ENCODE results near the gene PTPN1.

DNA sequence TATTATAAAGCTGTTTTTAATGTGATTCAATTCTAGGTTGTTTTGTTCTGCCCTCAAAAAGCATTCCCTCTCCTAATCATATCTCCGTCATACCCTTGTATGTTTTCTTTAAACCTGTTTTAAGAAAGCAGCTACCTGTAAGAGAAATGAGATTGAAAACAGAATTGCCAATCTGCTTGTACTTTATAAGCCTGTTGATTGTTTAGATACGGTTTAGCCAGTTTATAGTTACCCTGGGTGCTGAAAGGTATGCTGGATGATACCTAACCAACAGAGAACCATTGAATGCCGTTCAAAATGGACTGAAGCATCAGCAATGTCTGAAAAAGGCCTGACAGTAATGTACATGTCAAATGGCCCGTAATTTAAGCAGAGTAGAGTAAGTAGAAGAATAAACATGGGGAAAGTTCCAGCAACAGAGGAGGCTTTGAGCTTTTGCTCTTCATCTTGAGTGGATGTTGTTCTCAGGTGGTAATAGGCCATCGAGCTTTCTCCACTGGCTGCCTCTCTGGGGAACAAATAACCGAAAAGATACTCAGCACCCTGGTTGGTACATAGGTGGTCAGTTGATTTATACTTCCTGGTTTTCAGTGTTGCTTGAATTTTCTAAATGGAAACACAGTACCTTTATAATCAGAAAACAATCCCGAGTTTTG, 27.5 kb downstream of the PTPN1 start:
- no peak for TF ChIP-seq TAF1 (IDR thresholded peaks at IDR 0.05; ENCODE audit: borderline replicate concordance, insufficient read depth, low read length)
- TF ChIP-seq, protein P1, sequence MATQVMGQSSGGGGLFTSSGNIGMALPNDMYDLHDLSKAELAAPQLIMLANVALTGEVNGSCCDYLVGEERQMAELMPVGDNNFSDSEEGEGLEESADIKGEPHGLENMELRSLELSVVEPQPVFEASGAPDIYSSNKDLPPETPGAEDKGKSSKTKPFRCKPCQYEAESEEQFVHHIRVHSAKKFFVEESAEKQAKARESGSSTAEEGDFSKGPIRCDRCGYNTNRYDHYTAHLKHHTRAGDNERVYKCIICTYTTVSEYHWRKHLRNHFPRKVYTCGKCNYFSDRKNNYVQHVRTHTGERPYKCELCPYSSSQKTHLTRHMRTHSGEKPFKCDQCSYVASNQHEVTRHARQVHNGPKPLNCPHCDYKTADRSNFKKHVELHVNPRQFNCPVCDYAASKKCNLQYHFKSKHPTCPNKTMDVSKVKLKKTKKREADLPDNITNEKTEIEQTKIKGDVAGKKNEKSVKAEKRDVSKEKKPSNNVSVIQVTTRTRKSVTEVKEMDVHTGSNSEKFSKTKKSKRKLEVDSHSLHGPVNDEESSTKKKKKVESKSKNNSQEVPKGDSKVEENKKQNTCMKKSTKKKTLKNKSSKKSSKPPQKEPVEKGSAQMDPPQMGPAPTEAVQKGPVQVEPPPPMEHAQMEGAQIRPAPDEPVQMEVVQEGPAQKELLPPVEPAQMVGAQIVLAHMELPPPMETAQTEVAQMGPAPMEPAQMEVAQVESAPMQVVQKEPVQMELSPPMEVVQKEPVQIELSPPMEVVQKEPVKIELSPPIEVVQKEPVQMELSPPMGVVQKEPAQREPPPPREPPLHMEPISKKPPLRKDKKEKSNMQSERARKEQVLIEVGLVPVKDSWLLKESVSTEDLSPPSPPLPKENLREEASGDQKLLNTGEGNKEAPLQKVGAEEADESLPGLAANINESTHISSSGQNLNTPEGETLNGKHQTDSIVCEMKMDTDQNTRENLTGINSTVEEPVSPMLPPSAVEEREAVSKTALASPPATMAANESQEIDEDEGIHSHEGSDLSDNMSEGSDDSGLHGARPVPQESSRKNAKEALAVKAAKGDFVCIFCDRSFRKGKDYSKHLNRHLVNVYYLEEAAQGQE (IDR thresholded peaks at IDR 0.05; ENCODE audit: insufficient read depth in 1 of 2, low read depth in 2 of 2, low read length in 2 of 2) = no peak
